ENCODE data around the gene SHQ1.

DNA sequence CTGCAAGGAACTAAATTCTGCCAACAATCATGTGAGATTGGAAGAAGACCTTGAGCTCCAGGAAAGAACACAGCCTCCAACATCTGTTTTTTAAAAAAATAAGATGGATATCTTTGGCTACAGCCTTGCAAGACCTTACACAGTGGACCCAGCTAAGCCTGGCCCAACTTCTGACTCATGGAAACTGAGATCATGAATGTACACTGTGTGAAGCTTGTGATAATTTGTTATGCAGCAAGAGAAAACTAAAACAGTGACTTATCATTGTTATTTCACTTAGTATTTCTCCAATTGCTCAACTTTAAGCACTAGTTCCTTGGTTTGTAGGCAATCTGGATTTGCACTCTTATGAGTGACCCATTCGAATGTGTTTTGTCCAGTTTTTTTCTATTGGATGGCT, 29.3 kb downstream of the SHQ1 start:
- TF ChIP-seq POLR2A (IDR thresholded peaks at IDR 0.05): no peak
- TF ChIP-seq, protein P1, sequence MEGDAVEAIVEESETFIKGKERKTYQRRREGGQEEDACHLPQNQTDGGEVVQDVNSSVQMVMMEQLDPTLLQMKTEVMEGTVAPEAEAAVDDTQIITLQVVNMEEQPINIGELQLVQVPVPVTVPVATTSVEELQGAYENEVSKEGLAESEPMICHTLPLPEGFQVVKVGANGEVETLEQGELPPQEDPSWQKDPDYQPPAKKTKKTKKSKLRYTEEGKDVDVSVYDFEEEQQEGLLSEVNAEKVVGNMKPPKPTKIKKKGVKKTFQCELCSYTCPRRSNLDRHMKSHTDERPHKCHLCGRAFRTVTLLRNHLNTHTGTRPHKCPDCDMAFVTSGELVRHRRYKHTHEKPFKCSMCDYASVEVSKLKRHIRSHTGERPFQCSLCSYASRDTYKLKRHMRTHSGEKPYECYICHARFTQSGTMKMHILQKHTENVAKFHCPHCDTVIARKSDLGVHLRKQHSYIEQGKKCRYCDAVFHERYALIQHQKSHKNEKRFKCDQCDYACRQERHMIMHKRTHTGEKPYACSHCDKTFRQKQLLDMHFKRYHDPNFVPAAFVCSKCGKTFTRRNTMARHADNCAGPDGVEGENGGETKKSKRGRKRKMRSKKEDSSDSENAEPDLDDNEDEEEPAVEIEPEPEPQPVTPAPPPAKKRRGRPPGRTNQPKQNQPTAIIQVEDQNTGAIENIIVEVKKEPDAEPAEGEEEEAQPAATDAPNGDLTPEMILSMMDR (IDR thresholded peaks at IDR 0.05): no peak
